H1 (cell line): Measurements from ENCODE around the gene HDAC10.

Source experiments
- CEBPB ChIP-seq: IDR thresholded peaks from 2 replicates; pipeline ENCODE4 v1.6.1; 2012; ENCODE audit warnings: low read depth, low read length
- PHF8 ChIP-seq: fragments of 200-600 bp; sonication (generic); conservative IDR thresholded peaks from 2 replicates; pipeline ENCODE4 v1.7.1; 2012; ENCODE audit warnings: low read depth, mild to moderate bottlenecking, inconsistent platforms, low read length, moderate library complexity
- POLR2A ChIP-seq, 2 experiments: IDR thresholded peaks; 1 replicate in 1 of 2; 2 replicates in 1 of 2; pipeline ENCODE4 v1.6.1; 2011; ENCODE audit warnings: low read depth in 2 of 2, low read length in 2 of 2, mild to moderate bottlenecking in 2 of 2; ENCODE audit errors: control extremely low read depth in 1 of 2
- POLR2AphosphoS5 ChIP-seq: IDR thresholded peaks from 2 replicates; pipeline ENCODE4 v1.6.1; 2011; ENCODE audit warnings: low read depth, low read length
- TF ChIP-seq, protein P1 (sequence below), 3 experiments: IDR thresholded peaks; 1 replicate in 2 of 3; 2 replicates in 1 of 3; pipeline versions ENCODE4 v1.5.1 to v1.6.1; 2011; ENCODE audit warnings: low read length in 3 of 3, mild to moderate bottlenecking in 3 of 3, inconsistent platforms in 2 of 3, low read depth in 1 of 3, moderate library complexity in 1 of 3; ENCODE audit not compliant: insufficient read depth in 1 of 3; ENCODE audit errors: control extremely low read depth in 1 of 3

DNA sequence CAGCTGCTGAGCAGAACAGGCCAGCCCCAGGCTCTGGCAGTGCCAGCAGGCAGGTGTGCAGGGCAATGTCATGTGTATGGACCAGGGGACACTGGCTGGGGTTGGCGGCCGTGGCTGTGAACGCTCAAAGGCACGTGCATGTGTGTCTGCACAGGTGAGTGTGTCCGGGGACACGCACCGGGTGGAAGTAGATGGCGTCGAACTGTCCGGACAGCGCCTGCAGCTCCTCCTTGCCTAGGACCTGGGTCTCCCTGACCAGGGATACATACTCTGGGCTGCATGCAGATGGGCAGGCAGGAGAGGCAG is 863 bp downstream of the HDAC10 start:
- TF ChIP-seq POLR2AphosphoS5: no peak
- TF ChIP-seq CEBPB: no peak
- no peak for TF ChIP-seq PHF8
- TF ChIP-seq, protein P1, sequence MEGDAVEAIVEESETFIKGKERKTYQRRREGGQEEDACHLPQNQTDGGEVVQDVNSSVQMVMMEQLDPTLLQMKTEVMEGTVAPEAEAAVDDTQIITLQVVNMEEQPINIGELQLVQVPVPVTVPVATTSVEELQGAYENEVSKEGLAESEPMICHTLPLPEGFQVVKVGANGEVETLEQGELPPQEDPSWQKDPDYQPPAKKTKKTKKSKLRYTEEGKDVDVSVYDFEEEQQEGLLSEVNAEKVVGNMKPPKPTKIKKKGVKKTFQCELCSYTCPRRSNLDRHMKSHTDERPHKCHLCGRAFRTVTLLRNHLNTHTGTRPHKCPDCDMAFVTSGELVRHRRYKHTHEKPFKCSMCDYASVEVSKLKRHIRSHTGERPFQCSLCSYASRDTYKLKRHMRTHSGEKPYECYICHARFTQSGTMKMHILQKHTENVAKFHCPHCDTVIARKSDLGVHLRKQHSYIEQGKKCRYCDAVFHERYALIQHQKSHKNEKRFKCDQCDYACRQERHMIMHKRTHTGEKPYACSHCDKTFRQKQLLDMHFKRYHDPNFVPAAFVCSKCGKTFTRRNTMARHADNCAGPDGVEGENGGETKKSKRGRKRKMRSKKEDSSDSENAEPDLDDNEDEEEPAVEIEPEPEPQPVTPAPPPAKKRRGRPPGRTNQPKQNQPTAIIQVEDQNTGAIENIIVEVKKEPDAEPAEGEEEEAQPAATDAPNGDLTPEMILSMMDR (IDR thresholded peaks at IDR 0.05; ENCODE audit: control extremely low read depth in 1 of 3, insufficient read depth in 1 of 3, low read depth in 1 of 3, low read length in 3 of 3): no peak
- no peak for TF ChIP-seq POLR2A (IDR thresholded peaks at IDR 0.05; ENCODE audit: control extremely low read depth in 1 of 2, low read depth in 2 of 2, low read length in 2 of 2)
